Measurements from ENCODE around the gene TRAPPC5. TPM values are rescaled to one million over a fixed set of nuclear protein-coding genes. Genes with fewer than 3 reads are reported as not detected.

TRAPPC5 gene
- polyA plus RNA-seq, 12 donors = 24.1 to 50.8 (median 29.3) TPM; not detected in 1

DNA sequence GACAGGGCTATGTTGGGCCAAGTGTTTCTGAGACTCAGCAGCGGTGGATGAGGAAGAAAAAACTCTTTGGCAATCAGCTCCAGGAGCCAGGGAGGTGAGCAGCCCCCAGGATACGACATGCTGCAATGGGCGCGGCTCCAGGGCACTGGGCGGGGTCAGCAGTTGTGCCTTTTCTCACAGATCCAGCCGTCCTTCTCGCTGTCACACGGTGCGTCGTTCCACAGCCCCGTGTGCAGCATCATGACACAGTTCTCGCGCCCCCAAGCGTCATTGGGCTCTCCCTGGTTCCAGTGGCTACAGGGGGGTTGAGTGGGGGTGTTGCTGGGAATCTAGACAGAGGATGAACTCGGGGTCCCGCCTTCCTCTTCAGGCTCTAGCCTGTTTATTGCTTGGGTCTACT is 48.6 kb downstream of the TRAPPC5 start:
- DNase-seq = no peak

DNA sequence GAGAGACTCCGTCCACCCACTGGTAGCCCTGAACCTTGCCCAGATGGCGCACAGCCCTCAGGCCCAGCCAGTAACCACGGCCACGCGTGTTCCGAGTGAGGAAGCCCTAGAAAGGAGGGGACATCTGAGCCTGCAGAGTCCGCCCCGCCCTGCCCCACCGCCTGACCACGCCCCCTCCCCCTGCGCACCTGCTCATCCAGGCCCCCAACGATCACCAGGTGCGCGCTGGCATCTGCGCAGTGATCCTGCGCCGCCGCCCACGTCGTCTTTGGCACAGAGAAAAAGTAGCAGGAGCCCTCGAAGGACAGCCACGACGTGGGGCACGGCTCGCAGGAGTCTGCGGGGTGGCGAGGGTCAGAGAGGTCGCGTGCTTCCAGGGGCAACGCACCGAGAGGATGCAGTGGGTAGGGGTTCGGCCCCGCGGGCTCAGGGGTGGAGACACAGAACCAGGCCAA is 49.2 kb downstream of the TRAPPC5 start:
- no peak for DNase-seq

DNA sequence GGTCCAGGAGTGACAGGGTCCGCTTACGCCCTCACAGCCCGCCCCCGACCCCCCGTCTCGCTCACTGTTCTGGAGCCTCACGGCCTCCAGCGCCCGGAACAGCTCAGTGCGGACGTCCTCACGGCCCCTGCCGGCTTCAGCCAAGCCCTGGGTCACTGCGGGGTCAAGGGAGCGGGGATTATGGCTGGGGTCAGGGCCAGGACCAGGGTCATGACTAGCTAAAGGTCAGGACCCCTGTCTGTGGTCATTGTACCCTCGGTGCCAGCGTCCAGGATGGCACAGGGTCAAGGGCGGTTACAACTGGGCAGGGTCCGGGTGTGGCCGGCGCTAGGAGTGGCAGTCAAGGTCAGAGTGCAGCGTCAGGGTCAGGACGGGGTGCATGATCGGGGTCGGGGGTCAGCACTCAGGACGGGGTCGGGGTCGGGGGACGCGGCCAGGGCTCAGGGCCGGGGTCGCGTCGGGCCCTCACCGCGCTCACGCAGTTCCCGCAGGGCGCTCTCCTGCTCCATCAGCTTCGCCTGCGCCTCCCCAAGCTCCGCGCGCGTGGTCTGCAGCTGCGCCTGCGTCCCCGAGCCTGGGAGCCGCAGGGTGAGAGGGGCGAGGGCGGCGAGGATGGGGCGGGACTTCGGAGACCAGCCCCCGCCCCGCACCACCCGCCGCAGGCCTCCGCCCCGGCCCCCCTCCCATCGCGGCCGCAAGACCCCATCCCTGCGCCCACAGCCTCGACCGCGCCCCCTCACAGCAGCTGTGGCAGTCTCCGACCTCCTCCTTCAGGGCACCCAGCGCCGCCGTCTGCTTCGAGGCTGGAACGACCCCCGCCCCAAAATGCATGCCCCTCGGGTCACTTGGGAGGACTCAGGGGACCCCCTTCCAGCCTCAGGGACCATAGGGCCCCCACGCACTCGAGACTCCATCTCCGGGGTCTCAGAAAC is 49.9 kb downstream of the TRAPPC5 start:
- no peak for DNase-seq

DNA sequence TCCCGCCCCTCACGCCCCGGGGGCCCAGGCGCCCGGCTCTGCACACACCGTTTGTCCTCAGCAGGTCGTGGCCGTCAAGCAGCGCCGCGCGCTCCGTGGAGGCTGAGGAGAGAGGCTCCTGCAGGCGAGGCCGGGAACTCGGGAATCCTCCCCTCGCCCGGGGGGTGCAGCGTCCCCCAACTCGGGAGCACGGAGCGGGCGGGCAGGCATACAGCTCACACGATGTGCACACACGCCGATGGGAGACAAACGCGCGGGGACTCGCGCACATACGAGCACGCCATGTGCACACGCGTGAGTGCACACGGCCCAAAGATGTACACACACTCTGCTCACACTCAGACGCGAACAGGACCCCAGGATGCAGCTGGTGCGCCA is 50.6 kb downstream of the TRAPPC5 start:
- no peak for DNase-seq

DNA sequence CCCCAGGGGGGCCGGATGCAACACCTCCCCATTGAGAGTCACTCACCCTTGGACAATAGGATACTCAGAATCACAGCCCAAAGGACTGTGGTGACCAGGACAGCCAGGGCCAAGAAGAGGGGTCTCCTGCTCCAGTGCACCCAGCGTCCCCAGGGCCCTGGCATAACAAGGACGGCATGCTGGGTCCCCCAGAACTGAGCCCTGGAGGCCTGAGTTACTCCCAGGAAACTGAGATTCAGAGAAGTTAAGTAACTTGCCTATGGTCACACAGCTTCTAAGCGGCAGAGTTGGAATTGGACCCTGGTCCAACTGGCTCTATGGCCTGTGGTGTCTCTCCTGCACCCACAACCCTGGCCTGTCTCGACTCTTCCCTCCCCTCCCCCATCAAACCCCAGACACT is 51.0 kb downstream of the TRAPPC5 start:
- no peak for DNase-seq

DNA sequence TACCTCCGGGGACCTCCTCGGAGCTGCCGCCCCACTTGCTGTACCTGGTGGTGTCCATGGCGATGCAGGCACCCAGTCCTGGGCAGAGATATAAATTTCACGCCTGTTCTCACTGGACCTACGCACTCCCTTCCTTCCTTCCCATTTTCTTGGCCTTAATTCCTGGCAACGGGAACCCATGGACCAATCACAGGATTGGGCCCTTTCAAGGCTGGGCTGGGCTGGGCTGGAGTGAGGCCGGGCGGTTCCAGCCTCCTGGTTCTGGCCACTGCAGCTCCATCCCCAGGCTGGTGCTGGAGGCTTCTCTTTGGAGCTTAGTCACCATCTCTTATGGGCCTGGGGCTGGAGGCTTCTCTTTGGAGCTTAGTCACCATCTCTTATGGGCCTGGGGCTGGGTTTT is 51.4 kb downstream of the TRAPPC5 start, which contains the start of gene CLEC4G:
Gene CLEC4G, minus strand, starts transcription at position 66 of the 400 bp plus-strand sequence. Its CDS starts 8 bp downstream, at position 58.
- DNase-seq = no peak

DNA sequence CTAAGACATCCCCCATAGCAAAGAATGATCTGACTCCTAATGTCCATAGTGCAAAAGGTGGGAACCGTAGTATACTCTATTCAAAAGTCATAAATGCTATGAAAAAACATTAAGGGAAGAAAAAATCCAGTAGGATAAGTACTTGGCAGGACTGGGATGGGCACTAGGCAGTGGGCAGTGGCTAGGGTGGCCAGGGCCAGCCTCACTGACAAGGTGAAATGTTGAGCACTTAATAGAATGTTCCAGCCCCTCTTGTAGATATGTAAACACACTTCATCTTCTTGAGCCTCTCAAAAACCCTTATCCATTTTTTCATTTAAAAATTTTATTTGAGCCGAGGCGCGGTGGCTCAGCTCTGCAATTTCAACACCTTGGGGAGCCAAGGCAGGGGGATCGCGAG is 52.7 kb downstream of the TRAPPC5 start:
- DNase-seq = no peak

DNA sequence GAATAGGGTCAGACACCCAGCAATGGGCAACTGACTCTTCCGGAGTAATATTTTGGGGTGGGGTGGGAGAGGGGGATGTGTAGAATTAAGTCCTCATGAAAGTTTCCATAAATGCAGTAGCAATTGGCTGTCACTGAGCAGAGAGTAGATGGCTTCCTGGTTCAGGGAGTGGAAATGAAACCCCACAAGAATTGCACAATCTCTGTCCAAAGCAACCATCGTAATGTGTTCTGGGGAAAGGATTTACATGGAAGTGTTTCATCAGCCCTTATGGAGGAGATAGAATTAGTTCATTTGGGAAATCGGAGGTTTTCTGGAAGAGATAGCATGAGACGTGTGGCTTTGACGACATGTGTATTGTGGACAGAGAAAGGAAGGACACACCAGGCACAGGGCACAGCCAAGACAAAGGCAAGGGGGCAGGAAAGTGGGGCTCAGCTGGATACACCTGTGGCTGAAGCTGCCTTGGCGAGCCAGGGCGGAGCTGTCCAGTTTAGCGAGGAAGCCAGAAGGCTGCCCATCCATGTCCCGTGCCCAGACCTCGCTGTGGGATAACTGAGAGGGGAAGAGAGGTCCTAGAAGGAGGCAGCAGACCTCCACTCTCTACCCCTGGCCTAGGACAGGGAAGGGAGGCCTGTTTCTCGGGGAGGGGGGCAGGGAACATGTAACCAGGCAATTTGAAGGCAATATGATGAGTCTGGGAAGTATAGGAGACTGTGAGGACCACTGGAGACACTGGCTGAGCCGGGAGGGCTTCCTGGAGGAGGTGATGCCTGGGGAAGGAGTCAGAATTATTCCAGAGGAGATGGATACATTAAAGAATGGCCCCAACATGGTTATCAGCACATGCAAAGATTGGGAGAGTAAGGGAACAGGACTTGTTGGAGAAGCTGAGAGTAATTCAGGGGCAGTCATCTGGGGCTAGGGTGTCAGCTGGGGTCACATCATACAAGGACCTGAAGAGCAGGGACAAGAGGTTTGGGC is 53.9 kb downstream of the TRAPPC5 start:
- DNase-seq = peak; percentile 12

DNA sequence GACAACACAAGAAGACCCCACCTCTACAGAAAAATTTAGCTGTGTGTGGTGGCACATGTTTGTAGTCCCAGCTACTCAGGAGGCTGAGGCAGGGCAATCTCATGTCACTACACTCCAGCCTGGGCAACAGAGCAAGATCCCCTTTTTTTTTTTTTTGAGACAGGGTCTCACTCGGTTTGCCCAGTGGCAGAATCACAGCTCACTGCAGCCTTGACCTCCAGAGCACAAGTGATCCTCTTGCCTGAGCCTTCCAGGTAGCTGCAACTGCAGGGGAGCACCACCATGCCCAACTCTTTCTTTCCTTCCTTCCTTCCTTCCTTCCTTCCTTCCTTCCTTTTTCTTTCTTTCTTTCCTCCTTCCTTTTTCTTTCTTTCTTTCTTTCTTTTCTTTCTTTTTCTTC is 55.5 kb downstream of the TRAPPC5 start:
- no peak for DNase-seq

DNA sequence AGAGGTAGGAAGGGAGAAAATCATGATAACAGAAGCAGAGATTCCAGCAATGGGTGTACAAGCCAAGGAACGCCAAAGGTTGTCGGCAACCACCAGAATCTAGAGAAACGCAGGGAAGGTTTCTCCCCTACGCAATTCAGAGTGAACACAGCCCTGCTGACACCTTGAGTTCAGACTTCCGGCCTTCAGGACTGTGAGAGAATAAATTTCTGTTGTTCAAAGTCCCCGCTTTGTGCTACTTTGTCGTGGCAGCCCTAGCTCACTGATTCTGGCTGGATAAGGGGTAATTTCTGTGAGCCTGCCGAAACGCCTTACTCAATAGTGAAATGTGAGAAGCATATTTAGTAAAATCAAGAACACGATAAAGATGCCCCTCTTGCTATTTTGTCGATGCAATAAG is 56.6 kb downstream of the TRAPPC5 start:
- no peak for DNase-seq

Other genes with a start within 250 kb of the TRAPPC5 start
- gene PEX11G, start 191.8 kb upstream of the TRAPPC5 start, polyA plus RNA-seq (ENCODE audit: insufficient read length in 12 of 12) = 1 to 10 TPM in 10 of 12 donors, not detected in 2; 1.9 to 3.1 (median 2.3) TPM
- 10 to 100 TPM in 11 of 12 donors, not detected in 1; 30.7 to 89.4 (median 36.4) TPM for gene ZNF358, start 164.7 kb upstream of the TRAPPC5 start, polyA plus RNA-seq (ENCODE audit: insufficient read length in 12 of 12)
- 10 to 100 TPM in 10 of 12 donors, 1 to 10 TPM in 1, not detected in 1; 9.7 to 16.7 (median 10.8) TPM for gene MCOLN1, start 158.2 kb upstream of the TRAPPC5 start, polyA plus RNA-seq (ENCODE audit: insufficient read length in 12 of 12)
- gene PNPLA6, start 145.1 kb upstream of the TRAPPC5 start, polyA plus RNA-seq (ENCODE audit: insufficient read length in 12 of 12) = 10 to 100 TPM in 11 of 12 donors, not detected in 1; 19.3 to 47.1 (median 24.1) TPM
- 1 to 10 TPM in 3 of 12 donors, under 1 TPM in 7, not detected in 2; 0.06 to 8.8 (median 0.33) TPM for gene CAMSAP3, start 85.0 kb upstream of the TRAPPC5 start, polyA plus RNA-seq (ENCODE audit: insufficient read length in 12 of 12)
- 10 to 100 TPM in 11 of 12 donors, not detected in 1; 17.4 to 32.6 (median 20.7) TPM for gene XAB2, start 51.3 kb upstream of the TRAPPC5 start, polyA plus RNA-seq (ENCODE audit: insufficient read length in 12 of 12)
- gene PET100, start 51.0 kb upstream of the TRAPPC5 start, polyA plus RNA-seq (ENCODE audit: insufficient read length in 12 of 12) = 10 to 100 TPM in 11 of 12 donors, not detected in 1; 46.7 to 76.9 (median 63.3) TPM
- under 1 TPM in 3 of 12 donors, not detected in 9; 0.16 to 0.66 (median 0.40) TPM for gene PCP2, start 47.1 kb upstream of the TRAPPC5 start, polyA plus RNA-seq (ENCODE audit: insufficient read length in 12 of 12)
- gene STXBP2, start 43.7 kb upstream of the TRAPPC5 start, polyA plus RNA-seq (ENCODE audit: insufficient read length in 12 of 12) = 10 to 100 TPM in 2 of 12 donors, 1 to 10 TPM in 9, not detected in 1; 2.9 to 31.2 (median 4.1) TPM
- 1 to 10 TPM in 10 of 12 donors, not detected in 2; 1.2 to 6.2 (median 1.8) TPM for gene RETN, start 11.8 kb upstream of the TRAPPC5 start, polyA plus RNA-seq (ENCODE audit: insufficient read length in 12 of 12)
- gene MCEMP1, start 3.7 kb upstream of the TRAPPC5 start, polyA plus RNA-seq (ENCODE audit: insufficient read length in 12 of 12) = under 1 TPM in 6 of 12 donors, not detected in 6; 0.11 to 0.94 (median 0.26) TPM
- gene FCER2, start 21.3 kb downstream of the TRAPPC5 start, polyA plus RNA-seq (ENCODE audit: insufficient read length in 12 of 12) = 1 to 10 TPM in 1 of 12 donors, under 1 TPM in 9, not detected in 2; 0.27 to 1.8 (median 0.43) TPM
- under 1 TPM in 5 of 12 donors, not detected in 7; 0.19 to 0.47 (median 0.24) TPM for gene CLEC4G, start 51.3 kb downstream of the TRAPPC5 start, polyA plus RNA-seq (ENCODE audit: insufficient read length in 12 of 12)
- 1 to 10 TPM in 11 of 12 donors, not detected in 1; 2.2 to 6.3 (median 3.5) TPM for gene CD209, start 66.7 kb downstream of the TRAPPC5 start, polyA plus RNA-seq (ENCODE audit: insufficient read length in 12 of 12)
- 1 to 10 TPM in 1 of 12 donors, under 1 TPM in 3, not detected in 8; 0.13 to 1.1 (median 0.40) TPM for gene CLEC4M, start 82.4 kb downstream of the TRAPPC5 start, polyA plus RNA-seq (ENCODE audit: insufficient read length in 12 of 12)
- gene EVI5L, start 149.4 kb downstream of the TRAPPC5 start, polyA plus RNA-seq (ENCODE audit: insufficient read length in 12 of 12) = 10 to 100 TPM in 11 of 12 donors, not detected in 1; 10.6 to 15.6 (median 12.4) TPM
- 1 to 10 TPM in 2 of 12 donors, under 1 TPM in 9, not detected in 1; 0.16 to 2.9 (median 0.22) TPM for gene PRR36, start 193.6 kb downstream of the TRAPPC5 start, polyA plus RNA-seq (ENCODE audit: insufficient read length in 12 of 12)
- 1 to 10 TPM in 1 of 12 donors, under 1 TPM in 6, not detected in 5; 0.12 to 1.2 (median 0.41) TPM for gene LRRC8E, start 207.7 kb downstream of the TRAPPC5 start, polyA plus RNA-seq (ENCODE audit: insufficient read length in 12 of 12)
- 10 to 100 TPM in 11 of 12 donors, not detected in 1; 16.3 to 37.0 (median 18.9) TPM for gene MAP2K7, start 223.0 kb downstream of the TRAPPC5 start, polyA plus RNA-seq (ENCODE audit: insufficient read length in 12 of 12)
- under 1 TPM in 5 of 12 donors, not detected in 7; 0.21 to 0.60 (median 0.41) TPM for gene TGFBR3L, start 234.0 kb downstream of the TRAPPC5 start, polyA plus RNA-seq (ENCODE audit: insufficient read length in 12 of 12)
- gene SNAPC2, start 239.5 kb downstream of the TRAPPC5 start, polyA plus RNA-seq (ENCODE audit: insufficient read length in 12 of 12) = 10 to 100 TPM in 11 of 12 donors, not detected in 1; 10.9 to 20.3 (median 14.8) TPM
- 10 to 100 TPM in 1 of 12 donors, 1 to 10 TPM in 8, under 1 TPM in 2, not detected in 1; 0.86 to 14.9 (median 1.9) TPM for gene CTXN1, start 245.3 kb downstream of the TRAPPC5 start, polyA plus RNA-seq (ENCODE audit: insufficient read length in 12 of 12)

Measured in muscle of arm (tissue), 12 donors.